ENCODE data around the gene PANX1. TPM values are rescaled to one million over a fixed set of nuclear protein-coding genes. Genes with fewer than 3 reads are reported as not detected.

Gene PANX1
- total and polyA plus RNA-seq, 12 donors: 3.3 to 40.5 (median 16.8) TPM

- Histone ChIP-seq H3K4me1 (replicated peaks in 1 of 2) (no peaks in the 10 kb centered on the region), H3K27me3 (no peaks in the 10 kb centered on the region), H3K9me3 (replicated peaks in 1 of 3) (no peaks in the 10 kb centered on the region), H3K36me3 (replicated peaks in 1 of 2) (no peaks in the 10 kb centered on the region), H3K27ac (no peak overlapping the region), H3K4me3 (no peak overlapping the region)
- DNase-seq: no peak
- 60 to 71% (median 70%) methylated on average over 1 of the region's 1 CpG for whole genome bisulfite sequencing, 4 donors
- TF ChIP-seq CTCF (IDR thresholded peaks at IDR 0.05) (no peak), POLR2A (IDR thresholded peaks at IDR 0.05) (no peak)
- intact Hi-C loops (cut with DNase I): no loop called here
These were observed 25.2 kb upstream of the PANX1 start for GRCh38 chr11:94103471-94103870.

- H3K4me1 ChIP-seq (replicated peaks in 1 of 2): no peaks in the 10 kb centered on the region
- no peak for DNase-seq
- H3K4me3 ChIP-seq: no peak overlapping the region
- H3K27ac ChIP-seq: no peak overlapping the region
- H3K36me3 ChIP-seq (replicated peaks in 1 of 2): no peaks in the 10 kb centered on the region
- H3K9me3 ChIP-seq (replicated peaks in 1 of 3): no peaks in the 10 kb centered on the region
- no peaks in the 10 kb centered on the region for H3K27me3 ChIP-seq
- intact Hi-C loops (cut with DNase I): no loop called here
- no peak for TF ChIP-seq CTCF (IDR thresholded peaks at IDR 0.05)
- TF ChIP-seq POLR2A (IDR thresholded peaks at IDR 0.05): no peak
These were observed 23.9 kb upstream of the PANX1 start for GRCh38 chr11:94104734-94105133.

GRCh38 chr11:94106716-94107115 lies 21.9 kb upstream of the PANX1 start:
- intact Hi-C loops (cut with DNase I): no loop called here
- 85 to 90% (median 87%) methylated on average over 4 of the region's 4 CpGs for WGBS, 4 donors

DNA sequence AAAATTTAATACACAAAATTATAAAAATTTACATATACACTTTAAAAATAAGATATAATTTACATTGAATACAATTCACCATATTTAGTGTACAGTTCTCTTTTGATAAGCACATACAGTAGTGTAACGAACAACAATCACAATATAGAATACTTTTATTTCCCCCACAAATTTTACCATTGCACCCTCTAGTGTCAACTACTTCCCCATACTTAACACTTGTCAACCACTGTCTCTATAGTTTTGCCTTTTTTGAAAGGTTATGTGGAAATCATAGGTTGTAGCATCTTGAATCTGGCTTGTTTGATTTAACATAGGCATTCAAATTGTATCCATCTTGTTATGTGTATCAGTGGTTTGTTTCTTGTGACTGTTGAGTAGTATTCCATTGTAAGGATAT lies 21.3 kb upstream of the PANX1 start:
- intact Hi-C loops (cut with DNase I): no loop called here
- H3K27ac ChIP-seq: no peak overlapping the region
- no peaks in the 10 kb centered on the region for H3K27me3 ChIP-seq
- TF ChIP-seq POLR2A (IDR thresholded peaks at IDR 0.05) (no peak), CTCF (IDR thresholded peaks at IDR 0.05) (no peak)
- 73 to 93% (median 84%) methylated on average over 1 of the region's 1 CpG for WGBS, 4 donors
- no peak for DNase-seq
- no peaks in the 10 kb centered on the region for H3K4me1 ChIP-seq (replicated peaks in 1 of 2)
- H3K36me3 ChIP-seq (replicated peaks in 1 of 2): no peaks in the 10 kb centered on the region
- no peak overlapping the region for H3K4me3 ChIP-seq
- H3K9me3 ChIP-seq (replicated peaks in 1 of 3): no peaks in the 10 kb centered on the region

More at GRCh38 chr11:94106716-94107115, 21.9 kb upstream of the PANX1 start:
- Histone ChIP-seq H3K27me3 (no peaks in the 10 kb centered on the region), H3K9me3 (replicated peaks in 1 of 3) (no peaks in the 10 kb centered on the region), H3K27ac (no peak overlapping the region), H3K4me3 (no peak overlapping the region), H3K36me3 (replicated peaks in 1 of 2) (no peaks in the 10 kb centered on the region), H3K4me1 (replicated peaks in 1 of 2) (no peaks in the 10 kb centered on the region)
- DNase-seq: no peak
- TF ChIP-seq POLR2A (IDR thresholded peaks at IDR 0.05) (no peak), CTCF (IDR thresholded peaks at IDR 0.05) (no peak)

All from adrenal gland (tissue), 12 donors.